Measurements from ENCODE around the gene INTS7. TPM values are rescaled to one million over a fixed set of nuclear protein-coding genes. Genes with fewer than 3 reads are reported as not detected.

Gene INTS7
- total RNA-seq, 1 donor from 2014 or later, result 22.5 TPM

- DNase-seq, result no peak
Measured at GRCh38 chr1:211908453-211908852, 126.9 kb downstream of the INTS7 start.

DNA sequence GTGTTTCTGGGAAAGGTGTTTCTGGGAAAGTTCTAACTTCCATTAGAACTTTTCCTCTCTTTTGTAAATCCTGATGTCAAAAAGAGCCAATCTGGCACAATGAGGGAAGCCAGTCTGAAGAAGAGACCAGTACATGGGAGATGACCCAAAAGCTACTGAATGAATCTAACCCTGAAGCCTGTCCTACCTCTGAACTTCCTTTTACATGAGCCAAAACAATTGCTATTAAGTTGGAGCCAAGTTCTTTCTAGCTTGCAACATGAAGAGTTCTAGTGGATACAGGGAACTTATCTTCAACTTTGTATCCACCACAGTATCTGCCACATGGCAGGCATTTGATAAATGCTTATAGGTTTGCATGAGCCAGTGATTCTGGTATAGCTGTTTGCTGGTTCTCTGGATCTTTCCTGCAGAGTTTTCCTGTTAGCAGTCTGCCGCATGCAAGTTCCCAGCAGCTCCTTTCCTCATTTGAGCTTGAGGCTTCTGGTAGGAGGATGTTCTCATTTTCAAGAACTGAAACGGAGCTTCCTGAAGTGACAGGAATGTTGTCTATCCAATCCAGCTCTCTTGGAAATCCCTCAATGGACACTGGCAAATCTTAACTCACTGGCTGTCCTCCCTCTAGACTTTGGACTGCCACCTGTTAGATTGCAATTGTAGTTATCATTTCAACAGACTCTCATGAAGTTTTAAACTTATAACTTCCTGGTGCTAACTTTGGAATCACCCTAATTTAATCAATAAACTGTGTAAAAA lies 131.7 kb downstream of the INTS7 start:
- DNase-seq, result no peak

GRCh38 chr1:211902624-211903291 lies 132.6 kb downstream of the INTS7 start:
- no peak for DNase-seq

DNA sequence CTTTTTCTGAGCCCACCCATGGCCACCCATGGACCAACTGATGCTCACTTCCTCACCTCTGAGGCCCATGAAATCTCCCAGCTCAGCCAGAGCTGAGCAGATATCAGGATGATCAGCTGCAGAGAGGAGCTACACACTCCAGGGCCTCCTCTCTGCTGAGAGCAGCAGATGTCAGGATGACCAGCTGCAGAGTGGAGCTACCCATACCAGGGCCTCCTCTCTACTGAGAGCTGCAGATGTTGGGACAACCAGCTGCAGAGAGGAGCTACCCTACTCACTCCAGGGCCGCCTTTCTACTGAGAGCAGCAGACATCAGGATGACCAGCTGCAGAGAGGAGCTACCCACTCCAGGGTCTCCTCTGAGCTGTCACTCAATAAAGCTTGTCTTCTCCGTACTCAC lies 133.4 kb downstream of the INTS7 start:
- no peak for DNase-seq

GRCh38 chr1:211900441-211900840 lies 134.9 kb downstream of the INTS7 start:
- peak; percentile 26 for DNase-seq

- peak; percentile 87 for DNase-seq
Measured at GRCh38 chr1:211896958-211897357, 138.4 kb downstream of the INTS7 start.

- DNase-seq, result no peak
Measured at GRCh38 chr1:211895126-211895759, 140.1 kb downstream of the INTS7 start.

DNA sequence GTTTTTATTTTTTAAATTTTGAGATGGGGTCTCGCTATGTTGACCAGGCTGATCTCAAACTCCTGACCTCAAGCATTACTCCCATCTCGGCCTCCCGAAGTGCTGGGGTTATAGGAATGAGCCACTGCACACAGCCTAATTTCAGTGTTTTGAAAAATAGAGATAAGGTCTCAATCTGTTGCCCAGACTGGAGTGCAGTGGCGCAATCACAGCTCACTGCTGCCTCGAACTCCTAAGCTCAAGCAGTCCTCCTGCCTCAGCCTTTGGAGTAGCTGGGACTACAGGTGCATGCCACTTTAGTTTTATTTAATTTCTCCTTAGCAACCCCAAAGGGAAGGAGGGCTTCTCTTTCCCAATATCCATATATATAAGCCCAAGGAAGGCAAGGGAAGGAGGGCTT lies 141.0 kb downstream of the INTS7 start:
- no peak for DNase-seq

DNA sequence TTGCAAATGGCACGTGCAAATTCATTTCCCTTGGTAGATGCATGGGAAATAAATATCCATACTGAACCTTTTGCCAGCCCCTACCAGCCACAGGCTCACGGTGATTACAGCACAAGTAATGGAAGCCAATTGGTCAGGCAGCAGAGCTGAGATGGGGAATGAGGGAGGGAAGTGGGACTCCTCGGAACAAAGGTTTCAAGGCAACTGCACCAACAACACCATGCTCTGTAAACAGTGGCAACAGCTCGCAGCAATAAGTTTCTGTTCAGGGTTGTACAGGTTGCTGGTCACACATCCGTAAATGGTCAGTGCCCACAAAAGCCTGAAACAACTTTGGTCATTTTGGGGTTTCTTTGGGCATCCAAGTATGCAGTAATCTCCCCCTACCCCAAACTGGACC lies 142.1 kb downstream of the INTS7 start:
- peak; percentile 22 for DNase-seq

- no peak for DNase-seq
Measured at GRCh38 chr1:211892577-211892976, 142.8 kb downstream of the INTS7 start.

GRCh38 chr1:211891708-211892107 lies 143.6 kb downstream of the INTS7 start:
- no peak for DNase-seq

Small RNA genes within 50 kb of the gene (small RNA-seq; reads per million reads assigned to genes)
- gene MIR3122 (ENCODE audit: low replicate concordance) (not detected), gene RF00568 (ENCODE audit: low replicate concordance) (not detected)

Other genes starting within 250 kb of the INTS7 start
- 70.4 TPM for gene LPGAT1, start 204.8 kb downstream of the INTS7 start, total RNA-seq
- gene DTL, start 191 bp upstream of the INTS7 start, total RNA-seq, result 7.4 TPM
- 65.6 TPM for gene PPP2R5A, start 249.9 kb upstream of the INTS7 start, total RNA-seq

Data from tongue (tissue), 3 donors.